HCT116 (cell line): Measurements from ENCODE around the gene KRTAP6-3. TPM values are rescaled to one million over a fixed set of nuclear protein-coding genes. Genes with fewer than 3 reads are reported as not detected.

Experiments used
- ATAC-seq: fragments of 200-7000 bp; cut with Tn5 transposase; 2 replicates; pipeline ENCODE4 v1.9.1; 2020; ENCODE audit warnings: mild to moderate bottlenecking, moderate library complexity
- BruUV-seq: library from RNA; stranded (reverse); fragments of 400-500 nt; replicated peaks from 2 replicates; lab custom pipeline; 2021; lab: Mats Ljungman, UMichigan
- CTCF ChIA-PET: fragments of 300-600 bp; sonication (Branson Sonifier 250); formaldehyde crosslinking; loops from one replicate; lab custom pipeline; 2021; ENCODE audit warnings: antibody characterized with exemption; lab: Charles Lee
- POLR2A ChIA-PET: fragments of 300-600, 350-600 bp; sonication (Branson Sonifier 250); formaldehyde crosslinking; loops from one replicate; lab custom pipeline; 2021; ENCODE audit warnings: antibody characterized with exemption; lab: Charles Lee
- RAD21 ChIA-PET, 2 experiments: fragments of 300-600 bp; sonication (Branson Sonifier 250); formaldehyde crosslinking; loops; one replicate each; lab custom pipeline; 2023; ENCODE audit warnings: low total read pairs in 2 of 2; ENCODE audit not compliant: uncharacterized antibody in 2 of 2, unreplicated experiment in 2 of 2, low non-redundant PET in 1 of 2; lab: Charles Lee
- DNase-seq: peaks from one replicate; pipeline ENCODE4 v3.0.0-alpha.2; 2010; ENCODE audit warnings: low read depth, low spot score
- H2AFZ ChIP-seq: fragments of 200-600 bp; shearing (Covaris generic), sonication (generic); 2 replicates; pipeline ENCODE4 v1.6.1; 2017; ENCODE audit warnings: low read depth, mixed run types, mixed read lengths, antibody characterized with exemption, low read length; ENCODE audit not compliant: poor library complexity, severe bottlenecking
- H3K27ac ChIP-seq: 2 replicates; pipeline ENCODE4 v1.5.1; 2012; ENCODE audit warnings: low read depth, low read length
- H3K27me3 ChIP-seq: fragments of 200-600 bp; sonication (generic); 2 replicates; pipeline ENCODE4 v1.6.1; 2016; ENCODE audit warnings: mixed run types, low read length, mixed read lengths; ENCODE audit not compliant: insufficient read depth
- H3K36me3 ChIP-seq, 2 experiments: fragments of 200-500 bp in 1 of 2; fragments of 200-600 bp in 1 of 2; sonication (Bioruptor generic) in 1 of 2; sonication (generic) in 1 of 2; 2 replicates each; pipeline versions ENCODE4 v1.5.1 to v1.6.1; 2014 to 2016; ENCODE audit warnings: low read length in 2 of 2, inconsistent platforms in 1 of 2, mixed read lengths in 1 of 2, mixed run types in 1 of 2; ENCODE audit not compliant: insufficient read depth in 2 of 2, control insufficient read depth in 1 of 2
- H3K4me1 ChIP-seq, 2 experiments: fragments of 200-600 bp in 1 of 2; sonication (generic) in 1 of 2; 2 replicates each; pipeline versions ENCODE4 v1.5.1 to v1.6.1; 2012 to 2017; ENCODE audit warnings: low read length in 2 of 2, inconsistent platforms in 1 of 2, mild to moderate bottlenecking in 1 of 2, mixed read lengths in 1 of 2, mixed run types in 1 of 2, moderate library complexity in 1 of 2; ENCODE audit not compliant: insufficient read depth in 2 of 2, control insufficient read depth in 1 of 2
- H3K4me2 ChIP-seq: fragments of 200-600 bp; sonication (generic); 2 replicates; pipeline ENCODE4 v1.6.1; 2017; ENCODE audit warnings: mixed run types, low read length, mixed read lengths
- H3K4me3 ChIP-seq, 2 experiments: fragments of 200-600 bp in 1 of 2; sonication (generic) in 1 of 2; replicated peaks in 1 of 2; 2 replicates each; pipeline ENCODE4 v1.5.1; 2011 to 2016; ENCODE audit warnings: low read length in 2 of 2, control low read depth in 1 of 2, low read depth in 1 of 2, mild to moderate bottlenecking in 1 of 2, mixed read lengths in 1 of 2, mixed run types in 1 of 2
- H3K79me2 ChIP-seq: fragments of 200-600 bp; sonication (generic); 2 replicates; pipeline ENCODE4 v1.6.1; 2017; ENCODE audit warnings: mild to moderate bottlenecking, mixed run types, low read length, moderate library complexity, mixed read lengths; ENCODE audit not compliant: insufficient read depth
- H3K9ac ChIP-seq: fragments of 200-600 bp; sonication (generic); 2 replicates; pipeline ENCODE4 v1.6.1; 2016; ENCODE audit warnings: low read length, mixed read lengths
- H3K9me2 ChIP-seq: fragments of 200-600 bp; sonication (generic), shearing (Covaris generic); 2 replicates; pipeline ENCODE4 v1.6.1; 2017; ENCODE audit warnings: mixed run types, mild to moderate bottlenecking, moderate library complexity; ENCODE audit not compliant: insufficient read depth
- H3K9me3 ChIP-seq, 2 experiments: fragments of 200-500 bp in 1 of 2; fragments of 200-600 bp in 1 of 2; sonication (Bioruptor generic) in 1 of 2; sonication (generic) in 1 of 2; 2 replicates each; pipeline ENCODE4 v1.6.1; 2014 to 2017; ENCODE audit warnings: low read length in 2 of 2, mixed read lengths in 2 of 2, inconsistent platforms in 1 of 2, low read depth in 1 of 2, mild to moderate bottlenecking in 1 of 2, mixed run types in 1 of 2, moderate library complexity in 1 of 2; ENCODE audit not compliant: control insufficient read depth in 1 of 2, insufficient read depth in 1 of 2
- H4K20me1 ChIP-seq: fragments of 200-600 bp; sonication (generic), shearing (Covaris generic); 2 replicates; pipeline ENCODE4 v1.6.1; 2017; ENCODE audit warnings: mixed run types, mild to moderate bottlenecking, moderate library complexity; ENCODE audit not compliant: insufficient read depth
- CBX3 ChIP-seq: IDR thresholded peaks from 2 replicates; pipeline ENCODE4 v1.6.1; 2012; ENCODE audit warnings: low read depth
- ELF1 ChIP-seq: IDR thresholded peaks from 2 replicates; pipeline ENCODE4 v1.6.1; 2012; ENCODE audit warnings: low read depth, borderline replicate concordance
- EZH2 ChIP-seq: fragments of 200-600 bp; sonication (generic); IDR thresholded peaks from 2 replicates; pipeline ENCODE4 v1.6.1; 2017; ENCODE audit warnings: antibody characterized with exemption, mixed run types
- EZH2phosphoT487 ChIP-seq: fragments of 200-600 bp; IDR thresholded peaks from 2 replicates; pipeline ENCODE4 v1.6.1; 2018; ENCODE audit warnings: antibody characterized with exemption, borderline replicate concordance
- MAX ChIP-seq: IDR thresholded peaks from 2 replicates; pipeline ENCODE4 v1.6.1; 2012
- POLR2A ChIP-seq: IDR thresholded peaks from 2 replicates; pipeline ENCODE4 v1.7.0; 2011; ENCODE audit warnings: borderline replicate concordance; ENCODE audit not compliant: insufficient read depth, insufficient read length; ENCODE audit errors: extremely low read depth
- POLR2AphosphoS5 ChIP-seq: IDR thresholded peaks from 2 replicates; pipeline ENCODE4 v1.6.1; 2011; ENCODE audit warnings: mild to moderate bottlenecking, low read depth, low read length, moderate library complexity
- REST ChIP-seq: IDR thresholded peaks from 2 replicates; pipeline ENCODE4 v1.6.1; 2012; ENCODE audit warnings: low read depth
- SIN3A ChIP-seq: IDR thresholded peaks from 2 replicates; pipeline ENCODE4 v1.6.1; 2012; ENCODE audit warnings: low read depth
- TCF7L2 ChIP-seq: IDR thresholded peaks from 2 replicates; pipeline ENCODE4 v1.7.0; 2011; ENCODE audit warnings: borderline replicate concordance, inconsistent platforms; ENCODE audit not compliant: insufficient read depth, insufficient read length; ENCODE audit errors: extremely low read depth
- intact Hi-C: fragments of 100-400 bp; cut with micrococcal nuclease; formaldehyde crosslinking; loops from 2 replicates; pipeline ENCODE4 v1.10.0; 2022
- total RNA-seq: library from RNA; stranded (reverse); gene quantifications from one replicate; pipeline ENCODE4 v1.2.1, GENCODE V29; 2021; ENCODE audit not compliant: unreplicated experiment
- TF ChIP-seq, protein P1 (sequence below): IDR thresholded peaks from 2 replicates; pipeline ENCODE4 v1.6.1; 2011; ENCODE audit warnings: mild to moderate bottlenecking, low read length, moderate library complexity; ENCODE audit not compliant: insufficient replicate concordance; ENCODE audit errors: extremely low read depth

KRTAP6-3 gene
- total RNA-seq, 1 experiment from 2014 or later: not detected

DNA sequence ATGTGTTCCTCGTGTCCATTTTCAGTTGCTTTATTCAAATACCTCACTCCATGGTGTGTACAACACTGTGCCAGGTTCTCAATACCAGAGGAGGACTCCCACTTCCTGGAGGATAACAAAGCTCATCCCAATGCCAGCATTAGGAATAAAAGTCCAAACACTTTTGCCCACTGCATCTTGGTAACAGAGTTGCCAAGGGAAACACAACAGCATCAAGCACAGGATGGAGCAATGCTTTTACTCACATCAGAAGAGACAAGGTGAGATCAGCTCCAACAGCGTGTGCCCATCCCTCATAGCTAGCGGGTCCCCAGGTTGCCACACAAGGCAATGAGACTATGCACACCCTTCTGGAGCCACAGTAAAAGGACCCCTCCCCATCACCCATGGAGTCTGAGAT lies 31.1 kb downstream of the KRTAP6-3 start:
- Histone ChIP-seq H3K9me3 (peaks cover 7 to 22% of the 10 kb centered on the region in 2 experiments; a peak in 2 of 4 replicates), H3K27ac (no peak overlapping the region), H3K4me2 (no peak overlapping the region), H2AFZ (no peak overlapping the region), H4K20me1 (no peaks in the 10 kb centered on the region), H3K9ac (no peak overlapping the region), H3K9me2 (no peaks in the 10 kb centered on the region), H3K4me1 (no peaks in the 10 kb centered on the region), H3K4me3 (no peak overlapping the region), H3K79me2 (no peaks in the 10 kb centered on the region), H3K27me3 (no peaks in the 10 kb centered on the region), H3K36me3 (no peaks in the 10 kb centered on the region)
- ChIA-PET RAD21 (no interaction called here), POLR2A (no interaction called here), CTCF (no interaction called here)
- no peak for DNase-seq
- BruUV-seq: no TSS peak
- TF ChIP-seq EZH2: no peak
- TF ChIP-seq EZH2phosphoT487: no peak
- TF ChIP-seq TCF7L2: no peak
- no peak for TF ChIP-seq REST
- TF ChIP-seq, protein P1, sequence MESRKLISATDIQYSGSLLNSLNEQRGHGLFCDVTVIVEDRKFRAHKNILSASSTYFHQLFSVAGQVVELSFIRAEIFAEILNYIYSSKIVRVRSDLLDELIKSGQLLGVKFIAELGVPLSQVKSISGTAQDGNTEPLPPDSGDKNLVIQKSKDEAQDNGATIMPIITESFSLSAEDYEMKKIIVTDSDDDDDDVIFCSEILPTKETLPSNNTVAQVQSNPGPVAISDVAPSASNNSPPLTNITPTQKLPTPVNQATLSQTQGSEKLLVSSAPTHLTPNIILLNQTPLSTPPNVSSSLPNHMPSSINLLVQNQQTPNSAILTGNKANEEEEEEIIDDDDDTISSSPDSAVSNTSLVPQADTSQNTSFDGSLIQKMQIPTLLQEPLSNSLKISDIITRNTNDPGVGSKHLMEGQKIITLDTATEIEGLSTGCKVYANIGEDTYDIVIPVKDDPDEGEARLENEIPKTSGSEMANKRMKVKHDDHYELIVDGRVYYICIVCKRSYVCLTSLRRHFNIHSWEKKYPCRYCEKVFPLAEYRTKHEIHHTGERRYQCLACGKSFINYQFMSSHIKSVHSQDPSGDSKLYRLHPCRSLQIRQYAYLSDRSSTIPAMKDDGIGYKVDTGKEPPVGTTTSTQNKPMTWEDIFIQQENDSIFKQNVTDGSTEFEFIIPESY: no peak
- TF ChIP-seq ELF1: no peak
- no peak for TF ChIP-seq CBX3
- no peak for TF ChIP-seq POLR2A
- TF ChIP-seq SIN3A: no peak
- TF ChIP-seq MAX: no peak
- TF ChIP-seq POLR2AphosphoS5: no peak
- ATAC-seq: no peak
- intact Hi-C loops: no loop called here
